GM23338 (cell line): ENCODE results near the gene STIM2. TPM values are rescaled to one million over a fixed set of nuclear protein-coding genes. Genes with fewer than 3 reads are reported as not detected.

ENCODE experiments used
- ATAC-seq: fragments of 200-7000 bp; cut with Tn5 transposase; 3 replicates; pipeline ENCODE4 v1.9.1; 2020
- DNase-seq: peaks from one replicate; pipeline ENCODE4 v3.0.0-alpha.2; 2015; ENCODE audit warnings: low spot score
- H2AFZ ChIP-seq: fragments of 200-600 bp; sonication (generic); 2 replicates; pipeline ENCODE4 v1.8.0; 2016; ENCODE audit warnings: antibody characterized with exemption, mild to moderate bottlenecking, moderate library complexity
- H3F3A ChIP-seq: fragments of 200-600 bp; sonication (generic); replicated peaks from 2 replicates; pipeline ENCODE4 v1.8.0; 2017; ENCODE audit warnings: antibody characterized with exemption, mixed run types, low read depth
- H3K27ac ChIP-seq: fragments of 200-600 bp; sonication (generic); 2 replicates; pipeline ENCODE4 v1.6.1; 2016; ENCODE audit warnings: low read depth
- H3K27me3 ChIP-seq: fragments of 200-600 bp; sonication (generic); 2 replicates; pipeline ENCODE4 v1.8.0; 2016; ENCODE audit warnings: mild to moderate bottlenecking, mixed run types, moderate library complexity; ENCODE audit not compliant: insufficient read depth
- H3K36me3 ChIP-seq: fragments of 200-600 bp; sonication (generic); 2 replicates; pipeline ENCODE4 v1.8.0; 2016; ENCODE audit warnings: mild to moderate bottlenecking; ENCODE audit not compliant: insufficient read depth
- H3K4me1 ChIP-seq: fragments of 200-600 bp; sonication (generic); 2 replicates; pipeline ENCODE4 v1.8.0; 2016; ENCODE audit warnings: mild to moderate bottlenecking, moderate library complexity; ENCODE audit not compliant: insufficient read depth
- H3K4me2 ChIP-seq: fragments of 200-600 bp; sonication (generic); 2 replicates; pipeline ENCODE4 v1.7.1; 2017; ENCODE audit warnings: mixed run types
- H3K4me3 ChIP-seq: fragments of 200-600 bp; sonication (generic); 2 replicates; pipeline ENCODE4 v1.6.1; 2016; ENCODE audit warnings: mixed run types
- H3K79me2 ChIP-seq: fragments of 200-600 bp; sonication (generic); replicated peaks from 2 replicates; pipeline ENCODE4 v1.8.0; 2017; ENCODE audit warnings: mild to moderate bottlenecking; ENCODE audit not compliant: insufficient read depth
- H3K9me2 ChIP-seq: fragments of 200-600 bp; sonication (generic); 2 replicates; pipeline ENCODE4 v1.8.0; 2017; ENCODE audit not compliant: insufficient read depth
- H4K20me1 ChIP-seq: fragments of 200-600 bp; sonication (generic); replicated peaks from 2 replicates; pipeline ENCODE4 v1.8.0; 2017; ENCODE audit warnings: mild to moderate bottlenecking; ENCODE audit not compliant: insufficient read depth
- H3K27ac Mint-ChIP-seq: 2 replicates; pipeline ENCODE4 v1.8.0; 2020; ENCODE audit warnings: inconsistent platforms, mild to moderate bottlenecking, moderate library complexity, mixed read lengths
- H3K27me3 Mint-ChIP-seq: 3 replicates; pipeline ENCODE4 v1.8.0; 2022; ENCODE audit warnings: low read depth, mild to moderate bottlenecking, moderate library complexity, mixed read lengths, inconsistent platforms; ENCODE audit not compliant: insufficient read depth, poor library complexity
- H3K36me3 Mint-ChIP-seq: 3 replicates; pipeline ENCODE4 v1.8.0; 2021; ENCODE audit warnings: low read depth, mild to moderate bottlenecking, inconsistent platforms, moderate library complexity, mixed read lengths
- H3K4me1 Mint-ChIP-seq: 3 replicates; pipeline ENCODE4 v1.8.0; 2020; ENCODE audit warnings: mild to moderate bottlenecking, inconsistent platforms, mixed read lengths
- H3K4me3 Mint-ChIP-seq: 3 replicates; pipeline ENCODE4 v1.8.0; 2021; ENCODE audit warnings: moderate library complexity, mild to moderate bottlenecking, inconsistent platforms, mixed read lengths
- H3K9me3 Mint-ChIP-seq: 3 replicates; pipeline ENCODE4 v1.8.0; 2020; ENCODE audit warnings: moderate library complexity, mild to moderate bottlenecking, inconsistent platforms, mixed read lengths
- CREB1 ChIP-seq: fragments of 250-450 bp; sonication (Bioruptor Pico); IDR thresholded peaks from 2 replicates; pipeline ENCODE4 v1.5.0; 2020; ENCODE audit warnings: low read depth, mild to moderate bottlenecking, moderate library complexity
- CTCF ChIP-seq, 2 experiments: fragments of 200-600 bp in 1 of 2; sonication (generic) in 1 of 2; conservative IDR thresholded peaks; 2 replicates each; pipeline versions ENCODE4 v1.5.1 to v1.6.1; 2016 to 2017; ENCODE audit warnings: antibody characterized with exemption in 2 of 2, low read depth in 2 of 2, mild to moderate bottlenecking in 2 of 2, moderate library complexity in 1 of 2
- ETS1 ChIP-seq: IDR thresholded peaks from 2 replicates; pipeline ENCODE4 v1.6.1; 2016; ENCODE audit warnings: antibody characterized with exemption
- EZH2 ChIP-seq: fragments of 200-600 bp; sonication (generic); IDR thresholded peaks from one replicate; pipeline ENCODE4 v1.8.0; 2017; ENCODE audit warnings: antibody characterized with exemption, mild to moderate bottlenecking, low read depth; ENCODE audit not compliant: unreplicated experiment
- EZH2phosphoT487 ChIP-seq: fragments of 200-600 bp; sonication (generic); IDR thresholded peaks from one replicate; pipeline ENCODE4 v1.8.1; 2018; ENCODE audit warnings: antibody characterized with exemption; ENCODE audit not compliant: unreplicated experiment
- JUNB ChIP-seq: IDR thresholded peaks from one replicate; pipeline ENCODE4 v1.6.1; 2016; ENCODE audit warnings: antibody characterized with exemption; ENCODE audit not compliant: unreplicated experiment
- NANOG ChIP-seq: IDR thresholded peaks from 2 replicates; pipeline ENCODE4 v1.6.1; 2016; ENCODE audit warnings: antibody characterized with exemption, borderline replicate concordance
- POLR2AphosphoS5 ChIP-seq: IDR thresholded peaks from 2 replicates; pipeline ENCODE4 v1.6.1; 2016; ENCODE audit warnings: antibody characterized with exemption, low read depth
- REST ChIP-seq: IDR thresholded peaks from one replicate; pipeline ENCODE4 v1.6.1; 2018; ENCODE audit warnings: antibody characterized with exemption; ENCODE audit not compliant: unreplicated experiment
- STAT1 ChIP-seq: IDR thresholded peaks from one replicate; pipeline ENCODE4 v1.6.1; 2016; ENCODE audit warnings: antibody characterized with exemption; ENCODE audit not compliant: unreplicated experiment
- ZNF114 ChIP-seq: fragments of 250-450 bp; sonication (Bioruptor Pico); IDR thresholded peaks from 2 replicates; pipeline ENCODE4 v1.5.0; 2020; ENCODE audit warnings: mild to moderate bottlenecking, moderate library complexity
- ZNF331 ChIP-seq: fragments of 250-450 bp; sonication (Bioruptor Pico); IDR thresholded peaks from 2 replicates; pipeline ENCODE4 v1.5.0; 2020; ENCODE audit warnings: low read depth, mild to moderate bottlenecking, moderate library complexity
- ZNF462 ChIP-seq: fragments of 250-450 bp; sonication (Bioruptor Pico); IDR thresholded peaks from 2 replicates; pipeline ENCODE4 v1.5.0; 2020; ENCODE audit warnings: mild to moderate bottlenecking, moderate library complexity
- polyA plus RNA-seq: library from polyadenylated mRNA; unstranded; fragments of >200 nt; fragmentation: Nextera tagmentation; extraction: Ambion mirVana; gene quantifications from 2 replicates; pipeline ENCODE4 v1.2.1, GENCODE V29; 2016
- total RNA-seq: library from RNA; depleted of rRNA; stranded (reverse); fragments of >200 nt; shearing (Covaris generic); gene quantifications from 2 replicates; pipeline ENCODE4 v1.2.3, GENCODE V29; 2014

STIM2 gene
- total and polyA plus RNA-seq, 2 experiments from 2014 or later = 13.1 to 17.8 TPM

GRCh38 chr4:26858035-26858918 lies 2.4 kb upstream of the STIM2 start:
- Histone ChIP-seq H3K27ac (peak overlapping the region; percentile 39; the same call in 1 of the 2 replicates), H3K4me3 (peak overlapping the region; percentile 88), H3K27me3 (peaks cover 14% of the 10 kb centered on the region), H3K4me1 (peaks cover 25% of the 10 kb centered on the region), H3K36me3 (no peaks in the 10 kb centered on the region), H2AFZ (peak overlapping the region; percentile 93), H3K9me2 (no peaks in the 10 kb centered on the region), H3F3A (peaks cover 10% of the 10 kb centered on the region), H3K4me2 (peak overlapping the region; percentile 100), H3K79me2 (peaks cover 15% of the 10 kb centered on the region), H4K20me1 (peaks cover 11% of the 10 kb centered on the region)
- Mint-ChIP-seq H3K9me3 (no peaks in the 10 kb centered on the region), H3K4me3 (peak overlapping the region; percentile 77), H3K36me3 (no peaks in the 10 kb centered on the region; the same call in 2 of the 3 replicates), H3K4me1 (peaks cover 46% of the 10 kb centered on the region), H3K27ac (0 out of 2 replicates have a peak overlapping the region, but pooled peaks have one; percentile 0), H3K27me3 (peaks cover 6% of the 10 kb centered on the region)
- ATAC-seq (no peak), DNase-seq (no peak)
- TF ChIP-seq CREB1 (CRISPR knock-in tag) (no peak), CTCF (conservative IDR thresholded peaks at IDR 0.05; ENCODE audit: low read depth in 2 of 2) (no peak), EZH2phosphoT487 (no peak), NANOG (no peak), JUNB (no peak), EZH2 (no peak), ZNF114 (CRISPR knock-in tag) (no peak), ZNF462 (no peak), ETS1 (no peak), STAT1 (no peak), REST (no peak), ZNF331 (CRISPR knock-in tag) (no peak), POLR2AphosphoS5 (no peak)
